Left colon (tissue), 2 donors: Measurements from ENCODE around the gene ALMS1. TPM values are rescaled to one million over a fixed set of nuclear protein-coding genes. Genes with fewer than 3 reads are reported as not detected.
"Not testable (repeated sequence)": the region's sequence is repeated elsewhere in the genome, so short reads cannot be mapped to it uniquely, and the experiment has no call there.

ENCODE experiments used
- ATAC-seq: fragments of 200-7000 bp; cut with Tn5 transposase; one replicate; pipeline ENCODE4 v1.9.1; 2020; ENCODE audit warnings: mild to moderate bottlenecking, moderate library complexity
- DNase-seq, 2 donors: peaks; one replicate each; pipeline ENCODE4 v3.0.0-alpha.2; 2020
- intact Hi-C, 2 donors: fragments of 100-400 bp; cut with DNase I in 1 of 2; cut with micrococcal nuclease in 1 of 2; formaldehyde crosslinking; loops; one replicate each; pipeline versions ENCODE4 v1.11.2 to v1.14.0; 2022; cut with DNase I, micrococcal nuclease
- long read RNA-seq: library from polyadenylated mRNA; unstranded; transcript quantifications from one replicate; pipeline ENCODE4 v2.0.0, GENCODE V29; 2021
- total RNA-seq, 2 donors: library from RNA; stranded (reverse); fragmentation: NEBNext Ultra II Directional; extraction: Animal tissue kit (Norgen Biotek cat#: 25700); gene quantifications; one replicate each; pipeline ENCODE4 v1.2.1, GENCODE V29; 2021
- donor health status: DM: no; HTN: no; CAD: no.
- donor health status: DM: yes; HTN: yes; CAD: no.

Gene ALMS1
- total RNA-seq = 10 to 100 TPM; 11.2 to 14.8 TPM
- long read RNA-seq, partial matches to known transcripts = 1 of 2 reads
- long read RNA-seq, other reads (novel, unspliced or antisense) = 1 of 2 reads

- intact Hi-C loops = no loop called here
- ATAC-seq = peak; percentile 94
- DNase-seq = peak; percentile 92
These were observed at the start of gene ALMS1 for GRCh38 chr2:73385504-73386341. Gene ALMS1 (plus strand): TSS chr2:73385836. CDS start chr2:73385869, 33 bp downstream.

GRCh38 chr2:73337828-73338227 lies 47.8 kb upstream of the ALMS1 start:
- ATAC-seq = no peak
- DNase-seq = no peak
- intact Hi-C loops = no loop called here

GRCh38 chr2:73339201-73339600 lies 46.4 kb upstream of the ALMS1 start:
- no peak for DNase-seq
- intact Hi-C loops = no loop called here
- no peak for ATAC-seq

- intact Hi-C loops = no loop called here
- DNase-seq = no peak
- ATAC-seq = no peak
These were observed 44.6 kb upstream of the ALMS1 start for GRCh38 chr2:73341039-73341438.

GRCh38 chr2:73343992-73344391 lies 41.6 kb upstream of the ALMS1 start:
- intact Hi-C loops = no loop called here
- no peak for DNase-seq
- ATAC-seq = no peak

GRCh38 chr2:73344747-73345146 lies 40.9 kb upstream of the ALMS1 start:
- DNase-seq, ATAC-seq, intact Hi-C loops: not testable (repeated sequence)

- intact Hi-C loops = no loop called here
- DNase-seq (no peak), ATAC-seq (no peak)
These were observed 35.5 kb upstream of the ALMS1 start for GRCh38 chr2:73350035-73350691.

GRCh38 chr2:73356097-73356496 lies 29.5 kb upstream of the ALMS1 start:
- ATAC-seq = no peak
- DNase-seq = no peak
- intact Hi-C loops = no loop called here

- DNase-seq (no peak), ATAC-seq (no peak)
These were observed 25.5 kb upstream of the ALMS1 start for GRCh38 chr2:73359915-73360697.

GRCh38 chr2:73366060-73366459 lies 19.6 kb upstream of the ALMS1 start:
- DNase-seq = no peak
- peak; percentile 74 for ATAC-seq
- intact Hi-C loops = no loop called here

More at GRCh38 chr2:73359915-73360697, 25.5 kb upstream of the ALMS1 start:
- intact Hi-C loops = no loop called here

- no peak for ATAC-seq
- intact Hi-C loops = no loop called here
These were observed 16.9 kb upstream of the ALMS1 start for GRCh38 chr2:73368781-73369180.

GRCh38 chr2:73370348-73370747 lies 15.3 kb upstream of the ALMS1 start:
- no peak for DNase-seq
- no peak for ATAC-seq
- intact Hi-C loops = no loop called here

More at GRCh38 chr2:73368781-73369180, 16.9 kb upstream of the ALMS1 start:
- DNase-seq = no peak

- ATAC-seq (peak; percentile 83), DNase-seq (no peak)
- intact Hi-C loops = no loop called here
These were observed 12.3 kb upstream of the ALMS1 start for GRCh38 chr2:73373344-73373743.

GRCh38 chr2:73374269-73374668 lies 11.4 kb upstream of the ALMS1 start:
- DNase-seq = no peak
- intact Hi-C loops = no loop called here
- no peak for ATAC-seq

GRCh38 chr2:73376681-73377080 lies 9.0 kb upstream of the ALMS1 start:
- intact Hi-C loops = no loop called here
- no peak for ATAC-seq
- no peak for DNase-seq

GRCh38 chr2:73383036-73383435 lies 2.6 kb upstream of the ALMS1 start:
- no peak for ATAC-seq
- intact Hi-C loops = no loop called here

GRCh38 chr2:73385123-73385503 lies 523 bp upstream of the ALMS1 start:
- DNase-seq (no peak), ATAC-seq (no peak)
- intact Hi-C loops = no loop called here

More at GRCh38 chr2:73383036-73383435, 2.6 kb upstream of the ALMS1 start:
- DNase-seq = no peak

GRCh38 chr2:73386342-73386868 lies 769 bp downstream of the ALMS1 start:
- intact Hi-C loops = no loop called here
- DNase-seq (no peak), ATAC-seq (peak; percentile 3)
